Endodermal cell (in vitro differentiated cells): ENCODE measurements around the gene BRSK2. TPM values are rescaled to one million over a fixed set of nuclear protein-coding genes. Genes with fewer than 3 reads are reported as not detected.

Experiments used
- DNase-seq: peaks from one replicate; pipeline ENCODE4 v3.0.0-alpha.2; 2017
- H3K27ac ChIP-seq: 2 replicates; pipeline ENCODE4 v1.5.1; 2013; ENCODE audit warnings: mild to moderate bottlenecking, low read depth, low read length, moderate library complexity
- H3K27me3 ChIP-seq: 2 replicates; pipeline ENCODE4 v1.6.1; 2013; ENCODE audit warnings: mild to moderate bottlenecking, low read length, moderate library complexity; ENCODE audit not compliant: insufficient read depth, control insufficient read depth, poor library complexity, severe bottlenecking
- H3K36me3 ChIP-seq: 2 replicates; pipeline ENCODE4 v1.7.0; 2013; ENCODE audit warnings: mild to moderate bottlenecking, low read length, moderate library complexity; ENCODE audit not compliant: control insufficient read depth, insufficient read depth
- H3K4me1 ChIP-seq: one replicate; pipeline ENCODE4 v1.7.0; 2013; ENCODE audit warnings: low read length; ENCODE audit not compliant: control insufficient read depth, insufficient read depth
- H3K4me3 ChIP-seq: 2 replicates; pipeline ENCODE4 v1.5.1; 2013; ENCODE audit warnings: mild to moderate bottlenecking, low read length, moderate library complexity
- H3K9ac ChIP-seq: 2 replicates; pipeline ENCODE4 v1.6.1; 2013; ENCODE audit warnings: mild to moderate bottlenecking, low read length, moderate library complexity; ENCODE audit not compliant: poor library complexity, severe bottlenecking; ENCODE audit errors: extremely low read depth
- H3K9me3 ChIP-seq: 2 replicates; pipeline ENCODE4 v1.6.1; 2013; ENCODE audit warnings: mild to moderate bottlenecking, low read length, moderate library complexity; ENCODE audit not compliant: control insufficient read depth
- H3K27ac Mint-ChIP-seq: 2 replicates; pipeline ENCODE4 v1.8.0; 2020; ENCODE audit warnings: mixed read lengths
- H3K27me3 Mint-ChIP-seq: 2 replicates; pipeline ENCODE4 v1.8.0; 2021; ENCODE audit warnings: mild to moderate bottlenecking, mixed read lengths; ENCODE audit not compliant: insufficient read depth
- H3K36me3 Mint-ChIP-seq: 2 replicates; pipeline ENCODE4 v1.8.0; 2020; ENCODE audit warnings: low read depth, mixed read lengths
- H3K4me1 Mint-ChIP-seq: 2 replicates; pipeline ENCODE4 v1.8.0; 2020; ENCODE audit warnings: mixed read lengths
- H3K4me3 Mint-ChIP-seq: 2 replicates; pipeline ENCODE4 v1.8.0; 2020; ENCODE audit warnings: mild to moderate bottlenecking, moderate library complexity, mixed read lengths
- H3K9me3 Mint-ChIP-seq: 2 replicates; pipeline ENCODE4 v1.8.0; 2020; ENCODE audit warnings: mild to moderate bottlenecking, mixed read lengths
- CTCF ChIP-seq: fragments of 200-600 bp; sonication (generic); conservative IDR thresholded peaks from 2 replicates; pipeline ENCODE4 v1.5.0; 2021; ENCODE audit warnings: antibody characterized with exemption, mild to moderate bottlenecking
- WGBS, 2 experiments: methylation state at CpG; one replicate each; pipeline versions ENCODE4 v1.1.5 to v1.1.7; 2013; ENCODE audit warnings: missing lambda C conversion rate in 2 of 2, mixed read lengths in 1 of 2; ENCODE audit not compliant: insufficient coverage in 1 of 2, insufficient read length in 1 of 2; 5-methylcytosine and 5-hydroxymethylcytosine counted together
- total RNA-seq, 2 donors: library from RNA; stranded (reverse); fragmentation: NEBNext Ultra II Directional in 1 of 2; extraction: Animal tissue kit (Norgen Biotek cat#: 25700) in 1 of 2; gene quantifications; 2 replicates in 1 of 2; 3 replicates in 1 of 2; pipeline ENCODE4 v1.2.1, GENCODE V29; 2021

BRSK2 gene
- total RNA-seq, 2 donors from 2014 or later, result 9.4 to 10.3 TPM

DNA sequence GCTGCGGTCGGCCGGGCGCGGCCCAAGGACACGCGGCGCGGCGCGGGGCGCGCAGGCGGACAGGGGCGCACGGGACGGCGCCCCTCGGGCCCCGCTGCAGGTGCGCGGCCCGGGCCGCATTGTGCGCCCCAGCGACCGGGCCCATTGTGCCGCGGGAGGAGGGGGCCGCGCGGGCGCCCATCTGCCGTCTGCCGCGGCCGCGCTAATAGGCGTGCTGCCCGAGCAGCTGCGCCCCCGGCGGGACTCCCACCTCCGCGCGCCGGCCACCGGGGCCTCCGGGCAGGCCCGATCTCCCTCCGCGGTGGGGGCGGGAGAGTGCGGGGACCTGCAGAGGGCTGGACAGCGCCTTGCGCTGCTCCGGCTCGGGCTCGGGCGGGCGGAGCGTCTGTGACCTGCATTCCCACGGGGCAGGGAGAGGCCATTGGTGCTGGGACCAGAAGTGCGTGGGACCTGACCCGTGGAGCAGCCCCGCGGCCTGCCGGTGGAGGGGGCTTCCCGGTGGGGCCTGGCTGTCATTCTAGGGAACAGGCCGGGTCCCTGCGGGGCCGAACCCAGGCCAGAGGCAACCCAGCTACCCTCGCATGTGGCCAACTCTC, 933 bp downstream of the BRSK2 start:
- Histone ChIP-seq H3K27ac (peak overlapping the region; percentile 83), H3K4me3 (peak overlapping the region; percentile 76), H3K4me1 (peaks cover 6% of the 10 kb centered on the region), H3K9ac (no peak overlapping the region), H3K36me3 (no peaks in the 10 kb centered on the region), H3K9me3 (no peaks in the 10 kb centered on the region), H3K27me3 (peaks cover 25% of the 10 kb centered on the region)
- Mint-ChIP-seq H3K9me3 (peaks cover 2% of the 10 kb centered on the region), H3K4me3 (peak overlapping the region; percentile 48), H3K36me3 (no peaks in the 10 kb centered on the region), H3K27ac (no peak overlapping the region), H3K4me1 (no peaks in the 10 kb centered on the region), H3K27me3 (peaks cover 35% of the 10 kb centered on the region)
- DNase-seq, result peak; percentile 83
- no peak for TF ChIP-seq CTCF
- whole genome bisulfite sequencing, 2 experiments, result 4% methylated on average over 25 to 73 of the region's 73 CpGs

- H3K4me1 Mint-ChIP-seq, result no peaks in the 10 kb centered on the region
- peaks cover 35% of the 10 kb centered on the region for H3K27me3 Mint-ChIP-seq
- Histone ChIP-seq H3K27ac (peak overlapping the region; percentile 83), H3K36me3 (no peaks in the 10 kb centered on the region), H3K9me3 (no peaks in the 10 kb centered on the region), H3K9ac (no peak overlapping the region), H3K4me3 (peak overlapping the region; percentile 76), H3K4me1 (peaks cover 6% of the 10 kb centered on the region), H3K27me3 (peaks cover 25% of the 10 kb centered on the region)
- no peaks in the 10 kb centered on the region for H3K36me3 Mint-ChIP-seq
- WGBS, 2 experiments, result 72 to 79% methylated on average over 22 to 35 of the region's 35 CpGs
- H3K27ac Mint-ChIP-seq, result no peak overlapping the region
- no peak for TF ChIP-seq CTCF
- H3K9me3 Mint-ChIP-seq, result peaks cover 2% of the 10 kb centered on the region
- H3K4me3 Mint-ChIP-seq, result peak overlapping the region; percentile 48
- peak; percentile 75 for DNase-seq
Observed at GRCh38 chr11:1391165-1392075, 1.7 kb downstream of the BRSK2 start.

GRCh38 chr11:1392111-1392510, 2.4 kb downstream of the BRSK2 start:
- Histone ChIP-seq H3K27me3 (peaks cover 25% of the 10 kb centered on the region), H3K9me3 (no peaks in the 10 kb centered on the region), H3K4me3 (no peak overlapping the region), H3K36me3 (no peaks in the 10 kb centered on the region), H3K27ac (no peak overlapping the region), H3K4me1 (peaks cover 6% of the 10 kb centered on the region), H3K9ac (no peak overlapping the region)
- H3K27ac Mint-ChIP-seq, result no peak overlapping the region
- H3K4me1 Mint-ChIP-seq, result no peaks in the 10 kb centered on the region
- H3K9me3 Mint-ChIP-seq, result peaks cover 2% of the 10 kb centered on the region
- no peaks in the 10 kb centered on the region for H3K36me3 Mint-ChIP-seq
- H3K27me3 Mint-ChIP-seq, result peaks cover 34% of the 10 kb centered on the region
- TF ChIP-seq CTCF, result no peak
- WGBS, 2 experiments, result 95 to 97% methylated on average over 9 to 12 of the region's 12 CpGs
- DNase-seq, result no peak
- H3K4me3 Mint-ChIP-seq, result no peak overlapping the region
